Measurements from ENCODE around the gene RDH8. TPM values are rescaled to one million over a fixed set of nuclear protein-coding genes. Genes with fewer than 3 reads are reported as not detected.

Gene RDH8
- total and polyA plus RNA-seq, 4 donors, result not detected

GRCh38 chr19:10037809-10038208, 24.5 kb downstream of the RDH8 start:
- Histone ChIP-seq H3K36me3 (ENCODE audit: control insufficient read depth in 1 of 2, insufficient read depth in 2 of 2, low read length in 1 of 2) (no peaks in the 10 kb centered on the region), H3K27me3 (ENCODE audit: control insufficient read depth in 1 of 2, insufficient read depth in 2 of 2, low read length in 1 of 2) (peaks cover 0 to 3% of the 10 kb centered on the region in 2 donors), H3K4me1 (ENCODE audit: control insufficient read depth in 1 of 2, insufficient read depth in 2 of 2, low read length in 2 of 2) (no peaks in the 10 kb centered on the region), H3K27ac (ENCODE audit: low read depth in 1 of 2, low read length in 2 of 2) (no peak overlapping the region), H3K4me3 (ENCODE audit: low read length in 2 of 2) (no peak overlapping the region), H3K9me3 (ENCODE audit: control insufficient read depth, low read length) (peaks cover 17% of the 10 kb centered on the region)
- ATAC-seq (ENCODE audit: low FRiP score), result no peak
- WGBS, 2 donors, result 68 to 70% methylated on average over 5 of the region's 5 CpGs
- intact Hi-C loops (cut with DNase I), result no loop called here
- DNase-seq, result no peak

GRCh38 chr19:10043286-10043927, 30.1 kb downstream of the RDH8 start:
- DNase-seq (no peak), ATAC-seq (ENCODE audit: low FRiP score) (no peak)
- intact Hi-C loops (cut with DNase I), result no loop called here
- H3K4me1 ChIP-seq (ENCODE audit: control insufficient read depth in 1 of 2, insufficient read depth in 2 of 2, low read length in 2 of 2), result no peaks in the 10 kb centered on the region
- H3K36me3 ChIP-seq (ENCODE audit: control insufficient read depth in 1 of 2, insufficient read depth in 2 of 2, low read length in 1 of 2), result no peaks in the 10 kb centered on the region
- WGBS, 2 donors, result 73 to 75% methylated on average over 4 of the region's 4 CpGs
- no peak overlapping the region for H3K27ac ChIP-seq (ENCODE audit: low read depth in 1 of 2, low read length in 2 of 2)
- H3K9me3 ChIP-seq (ENCODE audit: control insufficient read depth, low read length), result peaks cover 33% of the 10 kb centered on the region
- H3K27me3 ChIP-seq (ENCODE audit: control insufficient read depth in 1 of 2, insufficient read depth in 2 of 2, low read length in 1 of 2), result peaks cover 0 to 3% of the 10 kb centered on the region in 2 donors
- no peak overlapping the region for H3K4me3 ChIP-seq (ENCODE audit: low read length in 2 of 2)

GRCh38 chr19:10044390-10044789, 31.1 kb downstream of the RDH8 start:
- H3K4me3 ChIP-seq (ENCODE audit: low read length in 2 of 2), result no peak overlapping the region
- H3K9me3 ChIP-seq (ENCODE audit: control insufficient read depth, low read length), result peaks cover 33% of the 10 kb centered on the region
- H3K27ac ChIP-seq (ENCODE audit: low read depth in 1 of 2, low read length in 2 of 2), result no peak overlapping the region
- ATAC-seq (ENCODE audit: low FRiP score) (no peak), DNase-seq (no peak)
- H3K27me3 ChIP-seq (ENCODE audit: control insufficient read depth in 1 of 2, insufficient read depth in 2 of 2, low read length in 1 of 2), result peaks cover 0 to 1% of the 10 kb centered on the region in 2 donors
- intact Hi-C loops (cut with DNase I), result no loop called here
- WGBS, 2 donors, result 82 to 83% methylated on average over 1 of the region's 1 CpG
- H3K36me3 ChIP-seq (ENCODE audit: control insufficient read depth in 1 of 2, insufficient read depth in 2 of 2, low read length in 1 of 2), result no peaks in the 10 kb centered on the region
- no peaks in the 10 kb centered on the region for H3K4me1 ChIP-seq (ENCODE audit: control insufficient read depth in 1 of 2, insufficient read depth in 2 of 2, low read length in 2 of 2)

DNA sequence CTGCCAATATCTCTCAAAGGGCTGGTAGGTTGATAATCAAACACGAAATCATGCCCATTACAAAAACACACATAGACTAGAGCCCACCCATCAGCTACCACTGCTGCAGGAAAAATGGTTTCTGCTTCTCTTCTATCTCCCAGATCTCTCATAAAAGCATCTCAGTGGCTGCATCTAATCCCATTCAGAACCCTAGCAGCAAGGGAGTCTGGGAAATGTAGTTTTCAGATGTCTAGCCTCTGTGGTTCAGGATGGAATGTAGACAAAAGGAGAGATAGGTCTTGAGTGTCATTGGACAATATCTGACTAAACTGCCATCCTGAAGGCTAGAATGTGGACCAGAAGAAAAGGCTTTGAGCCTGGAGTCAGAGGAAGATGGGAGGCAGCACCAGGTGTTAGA, 32.1 kb downstream of the RDH8 start:
- Histone ChIP-seq H3K4me3 (ENCODE audit: low read length in 2 of 2) (no peak overlapping the region), H3K9me3 (ENCODE audit: control insufficient read depth, low read length) (peaks cover 32% of the 10 kb centered on the region), H3K4me1 (ENCODE audit: control insufficient read depth in 1 of 2, insufficient read depth in 2 of 2, low read length in 2 of 2) (no peaks in the 10 kb centered on the region), H3K27ac (ENCODE audit: low read depth in 1 of 2, low read length in 2 of 2) (no peak overlapping the region), H3K36me3 (ENCODE audit: control insufficient read depth in 1 of 2, insufficient read depth in 2 of 2, low read length in 1 of 2) (no peaks in the 10 kb centered on the region), H3K27me3 (ENCODE audit: control insufficient read depth in 1 of 2, insufficient read depth in 2 of 2, low read length in 1 of 2) (no peaks in the 10 kb centered on the region)
- no peak for DNase-seq
- 50 to 53% methylated on average over 1 of the region's 1 CpG for WGBS, 2 donors
- intact Hi-C loops (cut with DNase I), result no loop called here
- no peak for ATAC-seq (ENCODE audit: low FRiP score)

DNA sequence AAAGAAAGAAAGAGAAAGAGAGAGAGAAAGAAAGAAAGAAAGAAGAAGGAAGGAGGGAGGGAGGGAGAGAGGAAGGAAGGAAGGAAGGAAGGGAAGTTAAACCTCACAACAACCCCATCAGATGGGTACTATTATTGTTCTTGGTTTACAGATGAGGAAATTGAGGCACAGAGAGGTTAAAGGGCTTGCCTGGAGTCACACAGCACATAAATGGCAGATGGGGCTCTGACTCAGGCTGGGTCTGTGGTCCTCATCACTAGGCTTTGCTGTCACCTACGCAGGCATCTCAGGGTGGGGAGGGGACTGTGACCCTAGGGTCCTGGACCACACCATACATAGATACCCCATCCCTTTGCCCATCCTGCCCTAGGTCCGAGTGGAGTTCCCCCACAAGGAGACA, 36.3 kb downstream of the RDH8 start:
- Histone ChIP-seq H3K27ac (ENCODE audit: low read depth in 1 of 2, low read length in 2 of 2) (no peak overlapping the region), H3K4me3 (ENCODE audit: low read length in 2 of 2) (no peak overlapping the region), H3K4me1 (ENCODE audit: control insufficient read depth in 1 of 2, insufficient read depth in 2 of 2, low read length in 2 of 2) (no peaks in the 10 kb centered on the region), H3K27me3 (ENCODE audit: control insufficient read depth in 1 of 2, insufficient read depth in 2 of 2, low read length in 1 of 2) (no peaks in the 10 kb centered on the region), H3K9me3 (ENCODE audit: control insufficient read depth, low read length) (peaks cover 6% of the 10 kb centered on the region), H3K36me3 (ENCODE audit: control insufficient read depth in 1 of 2, insufficient read depth in 2 of 2, low read length in 1 of 2) (no peaks in the 10 kb centered on the region)
- intact Hi-C loops (cut with DNase I), result no loop called here
- no peak for DNase-seq
- 44 to 47% methylated on average over 2 of the region's 2 CpGs for WGBS, 2 donors
- ATAC-seq (ENCODE audit: low FRiP score), result no peak

DNA sequence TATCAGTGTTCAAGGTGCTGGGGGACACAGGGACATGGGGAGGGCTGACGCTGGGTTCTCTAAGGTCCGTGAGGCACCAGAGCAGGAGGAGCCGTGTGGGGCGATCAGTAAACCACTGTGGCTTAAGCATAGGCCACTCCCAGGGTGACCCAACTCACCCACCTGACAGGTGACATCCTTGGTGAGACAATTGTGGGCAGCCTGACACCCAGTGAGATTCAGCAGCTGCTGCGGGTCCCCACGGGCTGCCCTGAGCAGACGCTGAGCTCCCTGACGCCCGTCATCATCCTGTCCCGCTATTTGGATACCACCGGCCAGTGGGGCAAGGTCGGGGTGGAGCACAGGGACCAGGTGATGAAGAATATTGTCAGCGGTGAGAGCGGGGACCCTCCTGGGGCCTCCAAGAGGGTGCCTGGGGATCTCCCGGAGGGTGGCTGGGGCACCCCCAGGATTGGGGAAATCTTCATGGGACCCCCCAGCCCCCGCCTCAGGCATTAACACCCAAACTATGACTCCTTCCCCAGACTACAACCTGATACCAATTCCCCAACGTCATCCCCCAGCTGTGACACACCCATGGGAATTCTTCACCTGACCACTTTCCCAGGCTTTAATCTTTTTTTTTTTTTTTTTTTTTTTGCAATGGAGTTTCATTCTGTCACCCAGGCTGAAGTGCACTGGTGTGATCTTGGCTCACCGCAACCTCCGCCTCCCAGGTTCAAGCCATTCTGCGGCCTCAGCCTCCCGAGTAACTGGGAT, 39.5 kb downstream of the RDH8 start:
- intact Hi-C loops (cut with DNase I), result no loop called here
- ATAC-seq (ENCODE audit: low FRiP score), result peak; percentile 34
- H3K9me3 ChIP-seq (ENCODE audit: control insufficient read depth, low read length), result no peaks in the 10 kb centered on the region
- no peak for DNase-seq
- no peaks in the 10 kb centered on the region for H3K4me1 ChIP-seq (ENCODE audit: control insufficient read depth in 1 of 2, insufficient read depth in 2 of 2, low read length in 2 of 2)
- WGBS, 2 donors, result 74 to 76% methylated on average over 20 to 21 of the region's 21 CpGs
- no peak overlapping the region for H3K4me3 ChIP-seq (ENCODE audit: low read length in 2 of 2)
- no peaks in the 10 kb centered on the region for H3K36me3 ChIP-seq (ENCODE audit: control insufficient read depth in 1 of 2, insufficient read depth in 2 of 2, low read length in 1 of 2)
- no peak overlapping the region for H3K27ac ChIP-seq (ENCODE audit: low read depth in 1 of 2, low read length in 2 of 2)
- no peaks in the 10 kb centered on the region for H3K27me3 ChIP-seq (ENCODE audit: control insufficient read depth in 1 of 2, insufficient read depth in 2 of 2, low read length in 1 of 2)

- H3K9me3 ChIP-seq (ENCODE audit: control insufficient read depth, low read length), result no peaks in the 10 kb centered on the region
- DNase-seq, result no peak
- intact Hi-C loops (cut with DNase I), result no loop called here
Observed at GRCh38 chr19:10061717-10062310, 48.5 kb downstream of the RDH8 start.

GRCh38 chr19:10068205-10068604, 54.9 kb downstream of the RDH8 start:
- 50 to 60% methylated on average over 4 of the region's 4 CpGs for WGBS, 2 donors
- ATAC-seq (ENCODE audit: low FRiP score) (no peak), DNase-seq (no peak)
- Histone ChIP-seq H3K4me3 (ENCODE audit: low read length in 2 of 2) (no peak overlapping the region), H3K27ac (ENCODE audit: low read depth in 1 of 2, low read length in 2 of 2) (no peak overlapping the region), H3K27me3 (ENCODE audit: control insufficient read depth in 1 of 2, insufficient read depth in 2 of 2, low read length in 1 of 2) (no peaks in the 10 kb centered on the region), H3K4me1 (ENCODE audit: control insufficient read depth in 1 of 2, insufficient read depth in 2 of 2, low read length in 2 of 2) (no peaks in the 10 kb centered on the region), H3K9me3 (ENCODE audit: control insufficient read depth, low read length) (no peaks in the 10 kb centered on the region), H3K36me3 (ENCODE audit: control insufficient read depth in 1 of 2, insufficient read depth in 2 of 2, low read length in 1 of 2) (no peaks in the 10 kb centered on the region)
- intact Hi-C loops (cut with DNase I), result no loop called here

More at GRCh38 chr19:10061717-10062310, 48.5 kb downstream of the RDH8 start:
- H3K36me3 ChIP-seq (ENCODE audit: control insufficient read depth in 1 of 2, insufficient read depth in 2 of 2, low read length in 1 of 2), result no peaks in the 10 kb centered on the region
- no peaks in the 10 kb centered on the region for H3K27me3 ChIP-seq (ENCODE audit: control insufficient read depth in 1 of 2, insufficient read depth in 2 of 2, low read length in 1 of 2)
- no peak for ATAC-seq (ENCODE audit: low FRiP score)
- no peak overlapping the region for H3K27ac ChIP-seq (ENCODE audit: low read depth in 1 of 2, low read length in 2 of 2)
- 24 to 32% methylated on average over 12 to 21 of the region's 21 CpGs for WGBS, 2 donors
- H3K4me1 ChIP-seq (ENCODE audit: control insufficient read depth in 1 of 2, insufficient read depth in 2 of 2, low read length in 2 of 2), result no peaks in the 10 kb centered on the region
- H3K4me3 ChIP-seq (ENCODE audit: low read length in 2 of 2), result no peak overlapping the region

DNA sequence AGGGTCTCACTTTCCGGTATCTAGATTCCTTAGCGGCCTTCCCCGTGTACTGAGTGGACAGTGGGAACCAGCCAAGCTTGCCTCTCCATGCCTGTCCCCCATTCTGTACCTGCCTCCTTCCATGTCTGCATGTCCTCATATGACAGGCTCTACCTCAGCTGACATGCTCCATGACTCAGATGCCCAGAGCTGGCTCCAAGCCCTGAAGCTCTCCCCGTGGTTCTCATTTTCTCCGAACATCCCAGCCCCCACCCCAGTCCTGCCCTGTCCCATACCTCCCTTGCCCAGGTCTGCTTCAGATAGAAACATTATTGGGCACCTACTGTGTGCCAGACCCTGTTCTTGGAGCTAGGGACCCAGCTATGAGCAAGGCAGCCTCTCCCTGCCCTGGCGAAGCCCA, 55.8 kb downstream of the RDH8 start:
- Histone ChIP-seq H3K36me3 (ENCODE audit: control insufficient read depth in 1 of 2, insufficient read depth in 2 of 2, low read length in 1 of 2) (no peaks in the 10 kb centered on the region), H3K9me3 (ENCODE audit: control insufficient read depth, low read length) (peaks cover 3% of the 10 kb centered on the region), H3K27ac (ENCODE audit: low read depth in 1 of 2, low read length in 2 of 2) (no peak overlapping the region), H3K4me3 (ENCODE audit: low read length in 2 of 2) (no peak overlapping the region), H3K27me3 (ENCODE audit: control insufficient read depth in 1 of 2, insufficient read depth in 2 of 2, low read length in 1 of 2) (no peaks in the 10 kb centered on the region), H3K4me1 (ENCODE audit: control insufficient read depth in 1 of 2, insufficient read depth in 2 of 2, low read length in 2 of 2) (no peaks in the 10 kb centered on the region)
- intact Hi-C loops (cut with DNase I), result no loop called here
- no peak for ATAC-seq (ENCODE audit: low FRiP score)
- DNase-seq, result no peak
- 66 to 67% methylated on average over 6 of the region's 6 CpGs for WGBS, 2 donors

All from aorta (tissue), 5 donors.